ENCODE results near the gene CSK.

- TF ChIP-seq TEAD4 (IDR thresholded peaks at IDR 0.05; ENCODE audit: borderline replicate concordance, insufficient read depth) = no peak
- TF ChIP-seq REST (IDR thresholded peaks at IDR 0.05; ENCODE audit: low read depth, low read length) = no peak
- no peak for TF ChIP-seq EZH2phosphoT487 (IDR thresholded peaks at IDR 0.05; ENCODE audit: borderline replicate concordance, low read depth)
- no peak for TF ChIP-seq TCF12 (IDR thresholded peaks at IDR 0.05)
- no peak for TF ChIP-seq TAF1 (IDR thresholded peaks at IDR 0.05; ENCODE audit: borderline replicate concordance, low read depth, low read length)
- TF ChIP-seq CTCF (IDR thresholded peaks at IDR 0.05) = no peak
- TF ChIP-seq FOXJ3 (CRISPR knock-in tag; IDR thresholded peaks at IDR 0.05) = no peak
- no peak for TF ChIP-seq MXI1 (IDR thresholded peaks at IDR 0.05; ENCODE audit: low read depth, low read length)
Measured at GRCh38 chr15:74823324-74823723, 41.4 kb downstream of the CSK start.
